Stimulated activated naive CD8-positive, alpha-beta T cell treated with anti-CD3 and anti-CD28 coated beads, Interleukin-15, amount 100 ng/mL, for 72 hours (primary cell): ENCODE data around the gene CSNK1G1.
A peak's percentile ranks its signal among the peaks of the same experiment; 100 is the strongest.
"Not testable (repeated sequence)": the region's sequence is repeated elsewhere in the genome, so short reads cannot be mapped to it uniquely, and the experiment has no call there.

ENCODE experiments used
- ATAC-seq: fragments of 150-1000 bp; cut with Tn5 transposase; 2 replicates; pipeline ENCODE4 v1.10.0; 2021; ENCODE audit warnings: mild to moderate bottlenecking, moderate library complexity
- DNase-seq, 2 donors: peaks; one replicate each; pipeline ENCODE4 v3.0.0; 2021 to 2022
- H3K27ac Mint-ChIP-seq, 2 donors: one replicate each; pipeline ENCODE4 v1.8.0; 2022; ENCODE audit warnings: mild to moderate bottlenecking in 2 of 2, mixed read lengths in 2 of 2, moderate library complexity in 2 of 2
- H3K27me3 Mint-ChIP-seq: one replicate; pipeline ENCODE4 v1.8.0; 2022; ENCODE audit warnings: mixed read lengths
- H3K4me1 Mint-ChIP-seq: one replicate; pipeline ENCODE4 v1.8.0; 2022; ENCODE audit warnings: mild to moderate bottlenecking, mixed read lengths
- H3K4me3 Mint-ChIP-seq, 2 donors: one replicate each; pipeline ENCODE4 v1.8.0; 2022; ENCODE audit warnings: mild to moderate bottlenecking in 2 of 2, mixed read lengths in 2 of 2, moderate library complexity in 1 of 2
- H3K9me3 Mint-ChIP-seq, 2 donors: one replicate each; pipeline ENCODE4 v1.8.0; 2022; ENCODE audit warnings: mixed read lengths in 2 of 2

The CSNK1G1 gene

DNA sequence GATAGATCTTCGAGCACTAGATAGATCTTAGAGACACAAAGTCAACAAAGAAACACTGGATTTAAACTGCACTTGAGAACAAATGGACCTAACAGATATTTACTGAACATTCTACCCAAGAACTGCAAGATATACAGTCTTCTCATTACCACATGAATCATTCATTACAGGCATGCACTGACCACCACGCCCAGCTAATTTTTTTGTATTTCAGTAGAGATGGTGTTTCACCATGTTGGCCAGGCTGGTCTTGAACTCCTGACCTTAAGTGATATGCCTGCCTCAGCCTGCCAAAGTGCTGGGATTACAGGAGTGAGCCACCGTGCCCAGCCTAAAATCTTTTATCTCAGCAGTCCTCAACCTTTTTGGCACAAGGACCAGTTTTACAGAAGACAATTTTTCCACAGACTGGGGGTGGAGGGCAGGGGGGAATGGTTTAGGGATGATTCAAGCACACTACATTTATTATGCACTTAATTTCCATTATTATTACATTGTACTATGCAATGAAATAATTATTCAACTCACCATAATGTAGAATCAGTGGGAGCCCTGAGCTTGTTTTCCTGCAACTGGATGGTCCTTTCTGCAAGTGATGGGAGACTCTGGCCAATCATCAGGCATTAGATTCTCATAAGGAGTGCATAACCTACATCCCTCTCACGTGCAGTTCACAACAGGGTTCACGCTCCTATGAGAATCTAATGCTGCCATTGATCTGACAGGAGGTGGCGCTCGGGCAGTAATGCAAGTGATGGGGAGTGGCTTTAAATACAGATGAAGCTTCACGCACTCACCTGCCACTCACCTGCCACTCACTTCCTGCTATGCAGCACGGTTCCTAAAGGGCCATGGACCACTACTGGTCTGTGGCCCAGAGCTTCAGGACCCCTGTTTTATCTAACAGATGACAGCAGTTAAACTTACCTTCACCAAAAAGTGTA lies 21.7 kb downstream of the CSNK1G1 start:
- Mint-ChIP-seq H3K4me3 (peak overlapping the region in 1 of 2 donors; percentile 19), H3K27ac (peak overlapping the region in 1 of 2 donors; percentile 92), H3K4me1 (peaks cover 30% of the 10 kb centered on the region), H3K27me3 (no peaks in the 10 kb centered on the region), H3K9me3 (no peaks in the 10 kb centered on the region)
- ATAC-seq (peak; percentile 37), DNase-seq (no peak)

DNA sequence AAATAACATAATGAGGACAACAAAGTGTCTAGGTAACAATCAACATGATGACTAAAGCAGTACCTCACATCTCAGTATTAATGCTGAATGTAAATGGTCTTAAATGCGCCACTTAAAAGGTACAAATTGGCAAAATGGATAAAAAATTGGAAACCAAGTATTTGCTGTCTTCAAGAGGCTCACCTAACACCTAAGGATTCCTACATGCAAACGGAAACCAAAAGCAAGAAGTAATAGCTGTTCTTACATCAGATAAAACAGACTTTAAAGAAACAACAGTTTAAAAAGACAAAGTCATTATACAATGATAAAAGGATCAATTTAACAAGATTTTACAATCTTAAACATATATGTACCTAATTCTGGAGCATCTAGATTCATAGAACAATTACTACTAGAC lies 22.5 kb downstream of the CSNK1G1 start:
- Mint-ChIP-seq H3K4me3 (peak overlapping the region in 1 of 2 donors; percentile 19), H3K27ac (peak overlapping the region; percentile 67 to 92), H3K27me3 (no peaks in the 10 kb centered on the region), H3K9me3 (no peaks in the 10 kb centered on the region), H3K4me1 (peaks cover 30% of the 10 kb centered on the region)
- DNase-seq, result no peak
- no peak for ATAC-seq

DNA sequence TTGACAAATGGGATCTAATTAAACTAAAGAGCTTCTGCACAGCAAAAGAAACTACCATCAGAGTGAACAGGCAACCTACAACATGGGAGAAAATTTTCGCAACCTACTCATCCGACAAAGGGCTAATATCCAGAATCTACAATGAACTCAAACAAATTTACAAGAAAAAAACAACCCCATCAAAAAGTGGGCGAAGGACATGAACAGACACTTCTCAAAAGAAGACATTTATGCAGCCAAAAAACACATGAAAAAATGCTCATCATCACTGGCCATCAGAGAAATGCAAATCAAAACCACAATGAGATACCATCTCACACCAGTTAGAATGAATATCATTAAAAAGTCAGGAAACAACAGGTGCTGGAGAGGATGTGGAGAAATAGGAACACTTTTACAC lies 24.3 kb downstream of the CSNK1G1 start:
- not testable (repeated sequence) for H3K9me3 Mint-ChIP-seq, ATAC-seq, H3K27me3 Mint-ChIP-seq, H3K27ac Mint-ChIP-seq, DNase-seq, H3K4me3 Mint-ChIP-seq
- peaks cover 30% of the 10 kb centered on the region for H3K4me1 Mint-ChIP-seq

DNA sequence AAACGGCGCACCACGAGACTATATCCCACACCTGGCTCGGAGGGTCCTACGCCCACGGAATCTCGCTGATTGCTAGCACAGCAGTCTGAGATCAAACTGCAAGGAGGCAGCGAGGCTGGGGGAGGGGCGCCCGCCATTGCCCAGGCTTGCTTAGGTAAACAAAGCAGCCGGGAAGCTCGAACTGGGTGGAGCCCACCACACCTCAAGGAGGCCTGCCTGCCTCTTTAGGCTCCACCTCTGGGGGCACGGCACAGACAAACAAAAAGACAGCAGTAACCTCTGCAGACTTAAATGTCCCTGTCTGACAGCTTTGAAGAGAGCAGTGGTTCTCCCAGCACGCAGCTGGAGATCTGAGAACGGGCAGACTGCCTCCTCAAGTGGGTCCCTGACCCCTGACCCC lies 29.0 kb downstream of the CSNK1G1 start:
- not testable (repeated sequence) for H3K9me3 Mint-ChIP-seq, H3K27me3 Mint-ChIP-seq, H3K4me1 Mint-ChIP-seq, H3K27ac Mint-ChIP-seq, DNase-seq, ATAC-seq, H3K4me3 Mint-ChIP-seq

DNA sequence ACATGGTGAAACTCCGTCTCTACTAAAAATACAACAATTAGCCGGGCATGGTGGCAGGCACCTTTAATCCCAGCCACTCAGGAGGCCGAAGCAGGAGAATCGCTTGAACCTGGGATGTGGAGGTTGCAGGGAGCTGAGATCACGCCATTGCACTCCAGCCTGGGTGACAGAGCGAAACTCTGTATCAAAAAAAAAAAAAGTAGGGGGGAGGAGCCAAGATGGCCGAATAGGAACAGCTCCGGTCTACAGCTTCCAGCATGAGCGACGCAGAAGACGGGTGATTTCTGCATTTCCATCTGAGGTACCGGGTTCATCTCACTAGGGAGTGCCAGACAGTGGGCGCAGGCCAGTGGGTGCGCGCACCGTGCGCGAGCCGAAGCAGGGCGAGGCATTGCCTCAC lies 29.5 kb downstream of the CSNK1G1 start:
- not testable (repeated sequence) for H3K27ac Mint-ChIP-seq, ATAC-seq, H3K4me3 Mint-ChIP-seq, DNase-seq, H3K9me3 Mint-ChIP-seq, H3K4me1 Mint-ChIP-seq, H3K27me3 Mint-ChIP-seq

DNA sequence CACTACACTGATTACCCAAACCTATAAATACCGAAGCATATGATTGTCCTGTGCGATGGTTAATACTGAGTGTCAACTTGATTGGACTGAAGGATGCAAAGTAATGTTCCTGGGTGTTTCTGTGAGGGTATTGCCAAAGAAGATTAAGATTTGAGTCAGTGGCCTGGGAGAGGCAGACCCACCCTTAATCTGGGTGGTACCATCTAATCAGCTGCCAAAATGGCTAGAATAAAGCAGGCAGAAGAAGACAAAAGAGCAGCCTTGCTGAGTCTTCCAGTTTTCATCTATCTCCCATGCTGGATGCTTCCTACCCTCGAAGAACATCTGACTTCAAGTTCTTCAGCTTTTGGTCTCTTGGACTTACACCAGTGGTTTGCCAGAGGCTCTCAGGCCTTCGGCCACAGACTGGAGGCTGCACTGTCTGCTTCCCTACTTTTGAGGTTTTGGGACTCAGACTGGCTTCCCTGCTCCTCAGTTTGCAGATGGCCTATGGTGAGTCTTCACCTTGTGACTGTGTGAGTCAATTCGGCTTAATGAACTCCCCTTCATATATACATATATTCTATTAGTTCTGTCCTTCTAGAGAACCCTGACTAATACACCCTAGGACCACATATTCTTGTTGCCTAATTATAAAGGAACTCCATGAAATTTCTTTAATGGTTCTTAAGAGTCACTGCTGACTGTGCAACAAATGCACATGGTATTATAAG lies 31.7 kb downstream of the CSNK1G1 start:
- DNase-seq, result no peak

DNA sequence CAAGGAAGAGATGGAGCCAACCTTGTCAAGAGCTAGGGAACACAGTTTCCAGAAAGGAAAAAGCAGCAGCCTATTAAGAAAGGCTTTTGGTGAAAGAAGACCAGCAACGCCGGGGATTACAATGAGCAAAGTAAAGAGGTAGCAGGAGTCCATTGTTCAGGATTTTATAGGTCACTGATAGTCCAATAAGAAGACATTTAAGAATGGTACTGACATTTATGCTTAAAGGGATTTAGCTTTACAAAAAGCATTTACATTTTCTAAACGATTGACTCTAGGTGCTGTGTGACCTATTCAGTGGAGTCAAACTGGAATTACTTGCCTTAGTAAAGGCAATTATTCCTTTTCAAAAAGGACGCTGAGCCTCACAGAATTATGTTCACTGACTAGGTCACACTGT lies 40.8 kb downstream of the CSNK1G1 start:
- Mint-ChIP-seq H3K27ac (no peak overlapping the region), H3K4me3 (no peak overlapping the region), H3K4me1 (no peaks in the 10 kb centered on the region), H3K27me3 (no peaks in the 10 kb centered on the region), H3K9me3 (no peaks in the 10 kb centered on the region)
- no peak for DNase-seq
- no peak for ATAC-seq

More for the DNA sequence above, 31.7 kb downstream of the CSNK1G1 start:
- Mint-ChIP-seq H3K4me3 (no peak overlapping the region), H3K27ac (no peak overlapping the region), H3K27me3 (no peaks in the 10 kb centered on the region), H3K9me3 (no peaks in the 10 kb centered on the region), H3K4me1 (no peaks in the 10 kb centered on the region)
- ATAC-seq, result no peak

DNA sequence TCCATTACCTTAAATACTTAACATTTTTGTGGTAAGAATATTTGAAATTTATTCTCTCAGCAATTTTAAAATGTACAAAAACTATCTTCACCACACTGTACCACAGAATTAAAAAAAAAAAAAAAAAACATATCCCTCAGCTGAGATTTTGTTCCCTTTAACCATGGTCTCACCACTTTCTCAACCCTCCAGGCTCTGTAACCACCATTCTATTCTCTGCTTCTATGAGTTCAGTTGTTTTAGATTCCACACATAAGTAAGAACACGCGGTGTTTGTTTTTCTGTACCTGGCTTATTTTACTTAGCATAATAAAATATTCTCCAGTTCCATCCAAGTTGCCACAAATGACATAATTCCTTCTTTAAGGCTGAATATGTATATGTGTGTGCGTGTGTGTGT lies 41.5 kb downstream of the CSNK1G1 start:
- H3K4me3 Mint-ChIP-seq, result no peak overlapping the region
- DNase-seq (no peak), ATAC-seq (no peak)
- no peaks in the 10 kb centered on the region for H3K27me3 Mint-ChIP-seq
- no peaks in the 10 kb centered on the region for H3K4me1 Mint-ChIP-seq
- H3K9me3 Mint-ChIP-seq, result no peaks in the 10 kb centered on the region
- H3K27ac Mint-ChIP-seq, result no peak overlapping the region

DNA sequence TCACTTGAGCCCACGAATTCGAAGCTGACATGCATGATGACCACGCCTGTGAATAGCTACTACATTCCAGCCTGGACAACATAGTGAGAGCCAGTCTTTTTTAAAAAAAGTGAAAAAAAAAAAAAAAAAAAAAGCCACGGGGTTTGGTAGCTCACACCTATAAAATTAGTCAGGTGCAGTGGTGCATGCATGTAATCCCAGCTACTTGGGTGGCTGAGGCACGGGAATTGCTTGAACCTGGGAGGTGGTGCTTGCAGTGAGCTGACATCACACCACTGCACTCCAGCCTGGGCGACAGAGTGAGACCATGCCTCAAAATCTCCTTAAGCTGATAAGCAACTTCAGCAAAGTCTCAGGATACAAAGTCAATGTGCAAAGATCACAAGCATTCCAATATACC lies 44.4 kb downstream of the CSNK1G1 start:
- no peak overlapping the region for H3K4me3 Mint-ChIP-seq

DNA sequence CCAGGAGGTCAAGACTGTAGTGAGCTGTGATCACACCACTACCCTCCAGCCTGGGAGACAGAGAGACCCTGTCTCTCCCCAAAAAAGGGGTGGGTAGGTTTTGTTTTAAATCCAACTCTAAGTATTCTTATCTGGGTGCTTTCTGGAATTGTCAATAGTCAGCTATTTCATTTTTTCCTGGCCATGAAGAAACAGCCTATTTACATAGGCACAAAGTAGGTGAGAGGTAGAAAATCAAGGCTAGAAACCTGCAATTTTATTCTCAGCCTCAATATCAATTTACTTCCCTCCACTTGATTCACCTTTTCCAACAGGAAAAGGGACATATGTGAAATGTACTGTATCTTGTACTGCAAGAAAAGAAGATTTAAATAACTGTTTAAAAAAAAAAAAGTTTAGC lies 45.9 kb downstream of the CSNK1G1 start:
- Mint-ChIP-seq H3K27ac (no peak overlapping the region), H3K9me3 (no peaks in the 10 kb centered on the region), H3K27me3 (no peaks in the 10 kb centered on the region), H3K4me3 (no peak overlapping the region), H3K4me1 (peaks cover 6% of the 10 kb centered on the region)
- ATAC-seq (no peak), DNase-seq (no peak)

More for the DNA sequence above, 44.4 kb downstream of the CSNK1G1 start:
- Mint-ChIP-seq H3K27me3 (no peaks in the 10 kb centered on the region), H3K9me3 (no peaks in the 10 kb centered on the region), H3K27ac (no peak overlapping the region), H3K4me1 (no peaks in the 10 kb centered on the region)
- no peak for ATAC-seq
- no peak for DNase-seq

DNA sequence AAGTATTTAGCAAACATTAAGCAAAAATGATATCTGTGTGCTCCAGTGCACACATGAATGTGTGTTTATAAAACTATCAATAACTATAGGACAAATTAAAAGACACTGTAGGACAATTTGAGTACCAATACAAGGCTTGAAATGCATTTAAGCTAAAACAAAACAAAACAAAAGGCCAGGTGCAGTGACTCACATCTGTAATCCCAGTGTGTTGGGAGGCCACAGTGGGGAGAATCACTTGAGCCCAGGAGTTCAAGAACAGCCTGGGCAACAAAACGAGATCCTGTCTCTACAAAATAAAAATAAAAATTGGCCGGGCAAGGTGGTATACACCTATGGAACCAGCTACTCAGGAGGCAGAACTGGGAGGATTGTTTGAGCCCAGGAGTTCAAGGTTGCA lies 50.7 kb downstream of the CSNK1G1 start:
- ATAC-seq (no peak), DNase-seq (no peak)
- Mint-ChIP-seq H3K27me3 (no peaks in the 10 kb centered on the region), H3K4me1 (peaks cover 6% of the 10 kb centered on the region), H3K4me3 (no peak overlapping the region), H3K27ac (no peak overlapping the region), H3K9me3 (no peaks in the 10 kb centered on the region)

DNA sequence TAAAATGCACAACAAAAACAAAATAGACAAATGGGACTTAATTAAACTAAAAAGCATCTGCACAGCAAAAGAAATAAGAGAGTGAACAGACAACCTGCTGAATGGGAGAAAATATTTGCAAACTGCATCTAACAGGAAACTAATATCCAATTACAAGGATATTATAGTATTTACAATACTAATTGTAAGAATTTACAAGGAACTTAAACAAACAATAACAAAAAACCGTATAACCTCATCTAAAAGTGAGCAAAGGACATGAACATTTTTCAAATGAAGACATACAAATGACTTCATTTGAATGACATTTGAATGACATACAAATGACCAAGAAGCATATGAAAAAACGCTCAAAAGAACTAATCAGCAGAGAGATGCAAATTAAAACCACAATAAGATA lies 66.4 kb downstream of the CSNK1G1 start:
- Mint-ChIP-seq H3K27ac (no peak overlapping the region), H3K4me1 (peaks cover 5% of the 10 kb centered on the region), H3K4me3 (no peak overlapping the region), H3K9me3 (no peaks in the 10 kb centered on the region), H3K27me3 (no peaks in the 10 kb centered on the region)
- DNase-seq, result no peak
- no peak for ATAC-seq

DNA sequence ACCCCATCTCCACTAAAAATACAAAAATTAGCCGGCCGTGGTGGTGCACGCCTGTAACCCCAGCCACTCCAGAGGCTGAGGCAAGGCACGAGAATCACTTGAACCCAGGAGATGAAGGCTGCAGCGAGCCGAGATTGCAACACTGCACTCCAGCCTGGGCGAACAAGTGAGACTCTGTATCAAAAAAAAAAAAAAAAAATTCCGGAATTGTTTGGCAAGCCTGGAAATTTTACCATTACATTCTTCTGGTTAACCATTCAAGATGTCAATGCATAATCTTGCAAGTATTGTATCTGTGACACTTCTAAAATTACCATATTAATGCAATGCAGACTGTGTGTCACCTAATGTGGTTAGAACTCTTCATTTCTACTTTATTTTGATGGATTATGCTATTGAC lies 67.0 kb downstream of the CSNK1G1 start:
- H3K27me3 Mint-ChIP-seq, result no peaks in the 10 kb centered on the region
- H3K9me3 Mint-ChIP-seq, result no peaks in the 10 kb centered on the region
- H3K27ac Mint-ChIP-seq, result no peak overlapping the region
- ATAC-seq (no peak), DNase-seq (no peak)
- peaks cover 5% of the 10 kb centered on the region for H3K4me1 Mint-ChIP-seq
- H3K4me3 Mint-ChIP-seq, result no peak overlapping the region

DNA sequence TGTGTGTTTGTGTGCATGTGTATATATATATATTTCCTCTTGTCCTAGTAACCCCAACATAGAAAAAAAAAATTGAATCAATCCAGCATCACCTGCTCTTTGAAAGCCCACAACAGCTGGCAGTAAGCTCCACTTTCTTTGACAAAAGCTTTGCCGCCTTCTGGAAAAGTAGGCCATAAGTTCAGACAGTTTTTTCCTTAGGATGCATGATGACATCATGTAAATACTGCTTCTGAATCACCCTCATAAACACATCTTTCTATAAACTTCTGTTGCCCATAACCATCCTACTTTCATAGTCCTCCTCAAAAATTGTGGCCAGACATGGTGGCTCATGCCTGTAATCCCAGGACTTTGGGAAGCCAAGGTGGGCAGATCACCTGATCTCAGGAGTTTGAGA lies 67.4 kb downstream of the CSNK1G1 start:
- Mint-ChIP-seq H3K27ac (no peak overlapping the region), H3K4me3 (no peak overlapping the region), H3K4me1 (peaks cover 5% of the 10 kb centered on the region), H3K9me3 (no peaks in the 10 kb centered on the region), H3K27me3 (no peaks in the 10 kb centered on the region)
- ATAC-seq (no peak), DNase-seq (no peak)

DNA sequence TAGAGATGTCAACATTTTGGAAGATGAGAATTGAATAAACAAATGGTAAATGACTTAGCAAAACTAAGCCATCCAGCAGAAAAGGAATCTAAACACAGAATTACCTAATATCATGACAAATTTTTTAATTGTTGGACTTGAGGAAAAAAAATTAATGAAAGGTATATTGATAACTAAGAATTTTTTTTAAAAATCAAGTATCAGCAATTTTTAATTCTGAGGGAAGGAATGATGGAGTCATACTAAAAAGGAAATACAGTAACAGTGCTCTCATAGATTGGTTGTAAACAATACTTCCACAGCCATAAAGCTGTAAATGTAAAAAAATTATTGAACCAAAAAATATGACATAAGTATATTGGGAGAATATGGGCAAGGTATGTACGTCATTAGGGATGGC lies 68.0 kb downstream of the CSNK1G1 start:
- DNase-seq, result no peak
- Mint-ChIP-seq H3K4me3 (no peak overlapping the region), H3K4me1 (no peaks in the 10 kb centered on the region), H3K9me3 (no peaks in the 10 kb centered on the region), H3K27ac (no peak overlapping the region), H3K27me3 (no peaks in the 10 kb centered on the region)
- ATAC-seq, result no peak

DNA sequence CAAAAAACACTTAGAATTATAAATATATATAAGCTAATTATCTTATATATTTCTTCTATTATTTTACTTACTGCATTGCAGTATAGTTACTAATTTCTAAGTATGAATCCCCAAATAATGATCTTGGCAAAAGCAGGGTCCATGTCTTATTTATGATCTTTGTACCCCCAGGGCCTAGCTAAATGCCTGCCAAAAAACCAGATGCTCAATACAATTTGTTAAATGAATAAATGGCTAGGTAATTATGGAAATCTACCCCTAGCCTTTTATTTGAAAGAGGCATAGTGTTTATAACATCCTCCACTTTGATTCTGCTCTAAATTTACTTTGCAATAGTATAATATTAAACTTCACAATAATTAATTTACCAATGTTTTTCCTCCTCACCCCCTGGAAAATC lies 69.5 kb downstream of the CSNK1G1 start:
- H3K27me3 Mint-ChIP-seq, result no peaks in the 10 kb centered on the region
- no peak overlapping the region for H3K27ac Mint-ChIP-seq
- H3K4me1 Mint-ChIP-seq, result no peaks in the 10 kb centered on the region
- no peak for ATAC-seq
- no peak for DNase-seq
- H3K4me3 Mint-ChIP-seq, result no peak overlapping the region
- H3K9me3 Mint-ChIP-seq, result no peaks in the 10 kb centered on the region
